K562 (cell line): ENCODE results near the gene RNF32. TPM values are rescaled to one million over a fixed set of nuclear protein-coding genes. Genes with fewer than 3 reads are reported as not detected.

Experiments
- ASH1L ChIP-seq: fragments of 450-650 bp; IDR thresholded peaks from 2 replicates; pipeline ENCODE4 v1.6.1; 2018; ENCODE audit warnings: borderline replicate concordance, mild to moderate bottlenecking, low read depth; ENCODE audit not compliant: partially characterized antibody
- BCOR ChIP-seq: fragments of 450-650 bp; IDR thresholded peaks from 2 replicates; pipeline ENCODE4 v1.6.1; 2016
- CHCHD3 ChIP-seq: fragments of 250-450 bp; sonication (Bioruptor Pico); IDR thresholded peaks from 2 replicates; pipeline ENCODE4 v2.1.2; 2022; ENCODE audit warnings: mild to moderate bottlenecking
- CREB3L1 ChIP-seq: fragments of 450-650 bp; IDR thresholded peaks from 2 replicates; pipeline ENCODE4 v1.6.1; 2014; ENCODE audit warnings: low read depth, mild to moderate bottlenecking, moderate library complexity, borderline replicate concordance
- HDGF ChIP-seq: fragments of 450-650 bp; IDR thresholded peaks from 2 replicates; pipeline ENCODE4 v1.6.1; 2016
- HOMEZ ChIP-seq: fragments of 250-450 bp; sonication (Bioruptor Pico); IDR thresholded peaks from 2 replicates; pipeline ENCODE4 v1.4.0; 2020; ENCODE audit warnings: mild to moderate bottlenecking, moderate library complexity
- KDM2B ChIP-seq: fragments of 250-450 bp; sonication (Bioruptor Pico); IDR thresholded peaks from 2 replicates; pipeline ENCODE4 v1.8.0; 2021; ENCODE audit warnings: mild to moderate bottlenecking, moderate library complexity
- NCOR1 ChIP-seq: fragments of 450-650 bp; IDR thresholded peaks from 2 replicates; pipeline ENCODE4 v1.6.1; 2016; ENCODE audit warnings: mild to moderate bottlenecking, moderate library complexity
- NR0B1 ChIP-seq: fragments of 450-650 bp; IDR thresholded peaks from one replicate; pipeline ENCODE4 v1.6.1; 2018; ENCODE audit warnings: mild to moderate bottlenecking, moderate library complexity; ENCODE audit not compliant: partially characterized antibody
- NR3C1 ChIP-seq: sonication (generic); formaldehyde crosslinking; IDR thresholded peaks from 2 replicates; pipeline ENCODE4 v1.8.1; 2022; ENCODE audit warnings: missing genetic modification reagents
- NRF1 ChIP-seq, 2 experiments: fragments of 450-650 bp; IDR thresholded peaks in 1 of 2; conservative IDR thresholded peaks in 1 of 2; 2 replicates each; pipeline ENCODE4 v1.6.1; 2014; ENCODE audit warnings: mild to moderate bottlenecking in 2 of 2
- PHF21A ChIP-seq: fragments of 450-650 bp; IDR thresholded peaks from 2 replicates; pipeline ENCODE4 v1.6.1; 2017; ENCODE audit warnings: low read depth, borderline replicate concordance
- POLR2G ChIP-seq: fragments of 200-400 bp; formaldehyde crosslinking; IDR thresholded peaks from 2 replicates; pipeline ENCODE4 v1.6.1; 2017; ENCODE audit warnings: low read depth, mild to moderate bottlenecking, antibody characterized with exemption, low read length, moderate library complexity
- RFX7 ChIP-seq: fragments of 250-450 bp; sonication (Bioruptor Pico); IDR thresholded peaks from 2 replicates; pipeline ENCODE4 v1.5.1; 2021; ENCODE audit warnings: mild to moderate bottlenecking
- SUPT5H ChIP-seq: fragments of 450-650 bp; IDR thresholded peaks from 2 replicates; pipeline ENCODE4 v1.6.1; 2016
- TCF7L2 ChIP-seq: fragments of 150-350 bp; IDR thresholded peaks from 2 replicates; pipeline ENCODE4 v1.6.1; 2016; ENCODE audit warnings: low read depth, mild to moderate bottlenecking, low read length, moderate library complexity
- ZBTB33 ChIP-seq: sonication (generic); formaldehyde crosslinking; IDR thresholded peaks from 2 replicates; pipeline ENCODE4 v1.8.1; 2023; ENCODE audit warnings: mild to moderate bottlenecking, missing genetic modification reagents
- ZBTB34 ChIP-seq: fragments of 250-450 bp; sonication (Bioruptor Pico); IDR thresholded peaks from 2 replicates; pipeline ENCODE4 v1.8.0; 2021; ENCODE audit warnings: mild to moderate bottlenecking, moderate library complexity
- ZNF551 ChIP-seq: fragments of 250-450 bp; sonication (Bioruptor Pico); IDR thresholded peaks from 2 replicates; pipeline ENCODE4 v1.5.0; 2021; ENCODE audit warnings: mild to moderate bottlenecking, moderate library complexity
- ZNF584 ChIP-seq: fragments of 200-800 bp; sonication (Bioruptor generic); IDR thresholded peaks from 2 replicates; pipeline ENCODE4 v1.6.1; 2016; ENCODE audit warnings: low read depth, mild to moderate bottlenecking, missing genetic modification characterization, missing compliant biosample characterization
- polyA plus RNA-seq, 8 experiments: library from polyadenylated mRNA; depleted of rRNA in 4 of 8; stranded (reverse) in 5 of 8; unstranded in 3 of 8; fragments of >200 nt; fragmentation: Nextera tagmentation in 2 of 8; fragmentation: Illumina TruSeq in 1 of 8; extraction: Ambion mirVana in 2 of 8; extraction: Trizol in 1 of 8; gene quantifications; 2 replicates each; pipeline versions ENCODE4 v1.2.1 to v1.2.3, GENCODE V29; 2011 to 2014; ENCODE audit warnings: inconsistent platforms in 1 of 8, missing spikeins in 1 of 8
- total RNA-seq, 7 experiments: library from RNA; depleted of rRNA in 6 of 7; stranded (reverse); fragments of >200 nt in 6 of 7; fragmentation: Illumina TruSeq in 2 of 7; extraction: Trizol in 2 of 7; gene quantifications; 2 replicates each; pipeline versions ENCODE4 v1.2.1 to v1.2.3, GENCODE V29; 2011 to 2021; ENCODE audit warnings: low replicate concordance in 1 of 7

Gene RNF32
- total and polyA plus RNA-seq, 9 of the 15 experiments (the other 6 are each of a cell fraction or from before 2014, with no cell fraction given): 2.6 to 7.0 (median 4.6) TPM

- TF ChIP-seq RFX7: 0 out of 2 replicates have a peak, but pooled peaks have one; percentile 51
- no peak for TF ChIP-seq ZNF551 (CRISPR knock-in tag)
- TF ChIP-seq KDM2B (CRISPR knock-in tag): peak; percentile 93
- peak; percentile 91 for TF ChIP-seq ZBTB33 (CRISPR knock-in tag)
- peak; percentile 35; the same call in 1 of the 2 replicates for TF ChIP-seq ZNF584 (CRISPR knock-in tag)
- peak; percentile 95 for TF ChIP-seq NR3C1 (CRISPR knock-in tag)
- peak; percentile 50; the same call in 1 of the 2 replicates for TF ChIP-seq PHF21A
- no peak for TF ChIP-seq TCF7L2
- peak; percentile 23; the same call in 1 of the 2 replicates for TF ChIP-seq NCOR1
- TF ChIP-seq HDGF: no peak
- TF ChIP-seq NR0B1: no peak
- TF ChIP-seq BCOR: 0 out of 2 replicates have a peak, but pooled peaks have one; percentile 41
- TF ChIP-seq NRF1 (conservative IDR thresholded peaks at IDR 0.05 in 1 of 2, IDR thresholded peaks at IDR 0.05 in 1 of 2): peak; percentile 99
- 0 out of 2 replicates have a peak, but pooled peaks have one; percentile 33 for TF ChIP-seq ZBTB34 (CRISPR knock-in tag)
- peak; percentile 90 for TF ChIP-seq POLR2G
- peak; percentile 79; the same call in 1 of the 2 replicates for TF ChIP-seq CREB3L1
- TF ChIP-seq SUPT5H: peak; percentile 90
- peak; percentile 38; the same call in 1 of the 2 replicates for TF ChIP-seq HOMEZ (CRISPR knock-in tag)
- no peak for TF ChIP-seq ASH1L
- 0 out of 2 replicates have a peak, but pooled peaks have one; percentile 44 for TF ChIP-seq CHCHD3 (CRISPR knock-in tag)
Measured at GRCh38 chr7:156640257-156640948, at the start of gene RNF32 (continued).
